ENCODE data around the gene GTSE1. TPM values are rescaled to one million over a fixed set of nuclear protein-coding genes. Genes with fewer than 3 reads are reported as not detected.

The GTSE1 gene
- total RNA-seq, 4 donors from 2014 or later: 0.13 to 0.20 (median 0.19) TPM; not detected in 1

DNA sequence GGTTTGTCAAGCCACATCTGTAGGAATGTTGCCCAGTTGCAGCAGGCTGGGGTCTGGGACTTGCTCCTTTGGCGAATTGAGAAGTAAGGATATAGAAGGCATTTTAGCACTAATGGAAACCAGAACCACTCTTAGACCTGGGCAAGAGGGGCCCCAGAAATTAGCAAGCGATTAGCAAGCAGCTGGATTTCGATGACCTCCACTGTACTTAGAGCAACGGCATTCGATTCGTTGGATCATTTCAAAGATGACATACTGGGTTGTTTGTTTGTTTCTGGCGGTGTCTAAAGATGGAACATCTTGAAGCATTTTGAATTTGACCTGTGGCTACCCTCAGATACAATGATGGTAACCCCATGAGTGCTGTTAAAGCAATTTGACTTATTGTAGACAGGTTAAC is 45.4 kb upstream of the GTSE1 start:
- 81 to 83% methylated on average over 1 to 6 of the region's 7 CpGs for WGBS, 2 donors (ENCODE audit: low coverage in 1 of 2)
- H3K4me3 ChIP-seq: peak overlapping the region; percentile 72 to 75

DNA sequence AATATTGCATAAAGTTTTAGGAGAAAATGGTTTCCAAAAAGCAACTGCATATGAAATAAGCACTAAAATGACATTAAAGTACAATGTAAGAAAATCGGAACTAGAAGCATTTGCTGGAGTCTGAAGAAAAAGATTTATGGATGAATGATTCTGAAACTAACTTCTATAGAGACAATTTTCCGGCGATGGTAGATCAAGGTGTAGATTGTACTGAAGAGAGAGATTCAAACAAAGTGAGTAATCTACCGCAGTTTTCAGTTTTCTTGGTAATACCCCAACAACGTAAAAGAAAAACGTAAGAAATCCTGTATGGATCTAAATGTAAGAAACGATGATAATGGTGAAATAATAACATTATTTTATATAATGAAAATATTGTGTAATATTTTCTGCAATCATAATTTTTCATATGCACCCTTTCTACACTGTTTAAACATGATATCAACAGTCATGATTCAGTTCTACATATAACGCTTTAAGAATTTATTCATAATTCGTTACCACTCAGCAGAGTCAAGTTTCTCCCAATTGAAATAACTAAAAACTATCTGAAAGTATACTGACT is 44.8 kb upstream of the GTSE1 start:
- Histone ChIP-seq H3K27me3 (no peaks in the 10 kb centered on the region), H3K4me3 (no peak overlapping the region), H3K9me3 (no peaks in the 10 kb centered on the region), H3K4me1 (peaks cover 0 to 41% (median 11%) of the 10 kb centered on the region in 3 donors), H3K36me3 (peaks cover 0 to 3% of the 10 kb centered on the region in 2 donors), H3K27ac (no peak overlapping the region)
- ATAC-seq: no peak
- WGBS, 2 donors (ENCODE audit: low coverage in 1 of 2): 84 to 94% methylated on average over 9 of the region's 9 CpGs
- TF ChIP-seq EP300 (IDR thresholded peaks at IDR 0.05): no peak
- TF ChIP-seq, protein P1, sequence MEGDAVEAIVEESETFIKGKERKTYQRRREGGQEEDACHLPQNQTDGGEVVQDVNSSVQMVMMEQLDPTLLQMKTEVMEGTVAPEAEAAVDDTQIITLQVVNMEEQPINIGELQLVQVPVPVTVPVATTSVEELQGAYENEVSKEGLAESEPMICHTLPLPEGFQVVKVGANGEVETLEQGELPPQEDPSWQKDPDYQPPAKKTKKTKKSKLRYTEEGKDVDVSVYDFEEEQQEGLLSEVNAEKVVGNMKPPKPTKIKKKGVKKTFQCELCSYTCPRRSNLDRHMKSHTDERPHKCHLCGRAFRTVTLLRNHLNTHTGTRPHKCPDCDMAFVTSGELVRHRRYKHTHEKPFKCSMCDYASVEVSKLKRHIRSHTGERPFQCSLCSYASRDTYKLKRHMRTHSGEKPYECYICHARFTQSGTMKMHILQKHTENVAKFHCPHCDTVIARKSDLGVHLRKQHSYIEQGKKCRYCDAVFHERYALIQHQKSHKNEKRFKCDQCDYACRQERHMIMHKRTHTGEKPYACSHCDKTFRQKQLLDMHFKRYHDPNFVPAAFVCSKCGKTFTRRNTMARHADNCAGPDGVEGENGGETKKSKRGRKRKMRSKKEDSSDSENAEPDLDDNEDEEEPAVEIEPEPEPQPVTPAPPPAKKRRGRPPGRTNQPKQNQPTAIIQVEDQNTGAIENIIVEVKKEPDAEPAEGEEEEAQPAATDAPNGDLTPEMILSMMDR (IDR thresholded peaks at IDR 0.05): no peak
- TF ChIP-seq POLR2AphosphoS5 (IDR thresholded peaks at IDR 0.05): no peak
- no peak for TF ChIP-seq POLR2A (IDR thresholded peaks at IDR 0.05)

More for the DNA sequence above, 45.4 kb upstream of the GTSE1 start:
- TF ChIP-seq EP300 (IDR thresholded peaks at IDR 0.05) (no peak), POLR2AphosphoS5 (IDR thresholded peaks at IDR 0.05) (no peak), POLR2A (IDR thresholded peaks at IDR 0.05) (no peak)
- TF ChIP-seq, protein P1 (IDR thresholded peaks at IDR 0.05): no peak
- no peak for ATAC-seq
- Histone ChIP-seq H3K36me3 (peaks cover 0 to 6% of the 10 kb centered on the region in 2 donors), H3K4me1 (peaks cover 0 to 43% (median 11%) of the 10 kb centered on the region in 3 donors), H3K27ac (peak overlapping the region in 2 of 4 donors; percentile 91 to 92), H3K27me3 (no peaks in the 10 kb centered on the region), H3K9me3 (no peaks in the 10 kb centered on the region)

- Histone ChIP-seq H3K4me1 (peaks cover 0 to 3% (median 0%) of the 10 kb centered on the region in 3 donors), H3K4me3 (no peak overlapping the region), H3K27me3 (no peaks in the 10 kb centered on the region), H3K9me3 (no peaks in the 10 kb centered on the region), H3K36me3 (no peaks in the 10 kb centered on the region), H3K27ac (no peak overlapping the region)
- no peak for ATAC-seq
- TF ChIP-seq POLR2AphosphoS5 (IDR thresholded peaks at IDR 0.05): no peak
- WGBS, 2 donors (ENCODE audit: low coverage in 1 of 2): 8 to 57% methylated on average over 4 to 7 of the region's 8 CpGs
These were observed 40.2 kb upstream of the GTSE1 start for GRCh38 chr22:46256358-46256958.

DNA sequence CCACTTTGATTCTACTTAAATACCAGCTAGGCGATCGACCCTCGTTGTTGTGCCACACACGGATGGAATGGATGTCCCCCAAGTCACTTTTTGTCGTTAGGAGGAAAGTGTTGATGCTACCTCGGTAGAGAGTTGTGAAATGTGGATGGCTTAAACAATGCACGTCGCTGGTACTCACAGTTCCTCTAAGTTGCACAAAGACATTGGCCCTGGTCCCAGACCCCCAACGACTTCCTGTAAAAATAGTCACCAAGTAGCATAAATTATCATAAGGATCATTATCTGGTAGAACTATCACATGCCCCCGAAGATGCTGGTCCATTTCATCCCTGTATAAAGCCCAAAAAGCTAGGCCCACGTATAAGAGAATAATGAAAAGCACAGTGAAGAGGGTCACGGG is 37.3 kb upstream of the GTSE1 start:
- H3K27ac ChIP-seq: no peak overlapping the region
- no peaks in the 10 kb centered on the region for H3K9me3 ChIP-seq
- no peaks in the 10 kb centered on the region for H3K36me3 ChIP-seq
- no peak overlapping the region for H3K4me3 ChIP-seq
- peaks cover 0 to 12% (median 0%) of the 10 kb centered on the region in 3 donors for H3K4me1 ChIP-seq
- 72 to 79% methylated on average over 2 to 12 of the region's 12 CpGs for WGBS, 2 donors (ENCODE audit: low coverage in 1 of 2)
- ATAC-seq: no peak
- no peaks in the 10 kb centered on the region for H3K27me3 ChIP-seq
- TF ChIP-seq EP300 (IDR thresholded peaks at IDR 0.05) (no peak), POLR2A (IDR thresholded peaks at IDR 0.05) (no peak), POLR2AphosphoS5 (IDR thresholded peaks at IDR 0.05) (no peak)
- TF ChIP-seq, protein P1 (IDR thresholded peaks at IDR 0.05): no peak

- Histone ChIP-seq H3K36me3 (no peaks in the 10 kb centered on the region), H3K27me3 (no peaks in the 10 kb centered on the region), H3K4me1 (peaks cover 0 to 12% (median 0%) of the 10 kb centered on the region in 3 donors), H3K4me3 (no peak overlapping the region), H3K27ac (no peak overlapping the region), H3K9me3 (no peaks in the 10 kb centered on the region)
- no peak for ATAC-seq
- TF ChIP-seq POLR2AphosphoS5 (IDR thresholded peaks at IDR 0.05) (no peak), POLR2A (IDR thresholded peaks at IDR 0.05) (no peak), EP300 (IDR thresholded peaks at IDR 0.05) (no peak)
- TF ChIP-seq, protein P1 (IDR thresholded peaks at IDR 0.05): no peak
- WGBS, 2 donors (ENCODE audit: low coverage in 1 of 2): 60 to 79% methylated on average over 1 to 5 of the region's 6 CpGs
These were observed 36.6 kb upstream of the GTSE1 start for GRCh38 chr22:46260038-46260437.

All from gastroesophageal sphincter (tissue), 4 donors.